Measurements from ENCODE around the gene IP6K2. TPM values are rescaled to one million over a fixed set of nuclear protein-coding genes. Genes with fewer than 3 reads are reported as not detected.
A peak's percentile ranks its signal among the peaks of the same experiment; 100 is the strongest.

The IP6K2 gene
- total and polyA plus RNA-seq, 2 of the 13 experiments (the other 11 are each of a cell fraction or from before 2014, with no cell fraction given), result 85.5 to 112 TPM

DNA sequence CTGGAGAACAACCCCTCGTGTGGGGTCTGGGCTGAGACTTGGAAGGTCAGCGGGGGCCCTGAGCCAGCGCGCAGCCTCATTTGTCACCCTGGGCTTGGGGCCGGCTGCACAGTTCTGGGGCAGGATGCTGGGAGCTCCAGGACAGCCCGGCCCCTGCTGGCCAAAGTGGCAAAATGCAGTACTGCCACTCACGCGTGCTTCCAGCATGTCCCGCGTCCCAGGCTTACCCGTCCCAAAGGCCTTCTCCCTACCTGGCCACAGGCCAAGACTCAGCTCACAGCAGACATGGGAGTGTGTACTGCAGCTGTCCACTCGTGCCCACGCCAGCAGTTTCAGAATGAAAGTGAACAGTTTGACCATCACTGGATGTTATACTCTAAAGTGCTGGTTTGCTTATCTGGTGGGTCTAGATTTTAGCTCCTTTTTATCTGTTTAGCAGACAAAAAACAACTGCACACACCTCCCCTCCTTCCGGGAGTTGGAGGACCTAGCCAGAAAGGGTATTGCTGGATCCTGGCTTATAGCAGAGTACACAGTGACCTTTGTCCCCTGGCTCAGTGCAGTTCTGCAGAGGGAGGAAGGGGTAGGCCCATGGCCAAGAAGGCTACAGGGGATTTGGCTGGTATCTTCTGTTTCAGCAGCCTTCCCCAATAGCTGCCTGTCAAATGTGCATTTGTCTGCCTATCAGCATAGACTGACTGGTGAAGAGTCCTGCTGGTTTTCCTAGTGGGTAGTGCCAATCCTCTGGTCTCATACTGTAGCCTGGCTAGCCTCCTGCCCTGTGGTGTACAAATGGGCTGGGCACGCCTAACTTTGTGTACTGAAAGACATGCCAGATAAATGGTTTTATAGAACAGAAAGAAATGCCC is 23.2 kb upstream of the IP6K2 start (continued):
- TF ChIP-seq, protein P1, sequence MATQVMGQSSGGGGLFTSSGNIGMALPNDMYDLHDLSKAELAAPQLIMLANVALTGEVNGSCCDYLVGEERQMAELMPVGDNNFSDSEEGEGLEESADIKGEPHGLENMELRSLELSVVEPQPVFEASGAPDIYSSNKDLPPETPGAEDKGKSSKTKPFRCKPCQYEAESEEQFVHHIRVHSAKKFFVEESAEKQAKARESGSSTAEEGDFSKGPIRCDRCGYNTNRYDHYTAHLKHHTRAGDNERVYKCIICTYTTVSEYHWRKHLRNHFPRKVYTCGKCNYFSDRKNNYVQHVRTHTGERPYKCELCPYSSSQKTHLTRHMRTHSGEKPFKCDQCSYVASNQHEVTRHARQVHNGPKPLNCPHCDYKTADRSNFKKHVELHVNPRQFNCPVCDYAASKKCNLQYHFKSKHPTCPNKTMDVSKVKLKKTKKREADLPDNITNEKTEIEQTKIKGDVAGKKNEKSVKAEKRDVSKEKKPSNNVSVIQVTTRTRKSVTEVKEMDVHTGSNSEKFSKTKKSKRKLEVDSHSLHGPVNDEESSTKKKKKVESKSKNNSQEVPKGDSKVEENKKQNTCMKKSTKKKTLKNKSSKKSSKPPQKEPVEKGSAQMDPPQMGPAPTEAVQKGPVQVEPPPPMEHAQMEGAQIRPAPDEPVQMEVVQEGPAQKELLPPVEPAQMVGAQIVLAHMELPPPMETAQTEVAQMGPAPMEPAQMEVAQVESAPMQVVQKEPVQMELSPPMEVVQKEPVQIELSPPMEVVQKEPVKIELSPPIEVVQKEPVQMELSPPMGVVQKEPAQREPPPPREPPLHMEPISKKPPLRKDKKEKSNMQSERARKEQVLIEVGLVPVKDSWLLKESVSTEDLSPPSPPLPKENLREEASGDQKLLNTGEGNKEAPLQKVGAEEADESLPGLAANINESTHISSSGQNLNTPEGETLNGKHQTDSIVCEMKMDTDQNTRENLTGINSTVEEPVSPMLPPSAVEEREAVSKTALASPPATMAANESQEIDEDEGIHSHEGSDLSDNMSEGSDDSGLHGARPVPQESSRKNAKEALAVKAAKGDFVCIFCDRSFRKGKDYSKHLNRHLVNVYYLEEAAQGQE (IDR thresholded peaks at IDR 0.05; ENCODE audit: borderline replicate concordance in 1 of 2, low read depth in 1 of 2, low read length in 2 of 2), result no peak
- TF ChIP-seq GFI1 (CRISPR knock-in tag; IDR thresholded peaks at IDR 0.05; ENCODE audit: borderline replicate concordance) (peak; percentile 73), ETV5 (CRISPR knock-in tag; IDR thresholded peaks at IDR 0.05; ENCODE audit: borderline replicate concordance) (peak; percentile 55; the same call in 1 of the 2 replicates), CHD2 (IDR thresholded peaks at IDR 0.05; ENCODE audit: low read depth, low read length) (no peak), FOSL1 (CRISPR knock-in tag; IDR thresholded peaks at IDR 0.05; ENCODE audit: borderline replicate concordance) (no peak), NKX3-1 (CRISPR knock-in tag; IDR thresholded peaks at IDR 0.05) (peak; percentile 50; the same call in 1 of the 2 replicates), CBX5 (CRISPR knock-in tag; IDR thresholded peaks at IDR 0.05; ENCODE audit: borderline replicate concordance) (peak; percentile 73; the same call in 1 of the 2 replicates), HDAC6 (IDR thresholded peaks at IDR 0.05; ENCODE audit: low read depth, low read length) (no peak), HOXA5 (CRISPR knock-in tag; IDR thresholded peaks at IDR 0.05) (0 out of 2 replicates have a peak, but pooled peaks have one; percentile 55), KAT7 (CRISPR knock-in tag; IDR thresholded peaks at IDR 0.05; ENCODE audit: borderline replicate concordance) (no peak), ZC3H13 (CRISPR knock-in tag; IDR thresholded peaks at IDR 0.05) (no peak), ZNF432 (CRISPR knock-in tag; IDR thresholded peaks at IDR 0.05; ENCODE audit: borderline replicate concordance) (no peak), ZFP90 (CRISPR knock-in tag; IDR thresholded peaks at IDR 0.05; ENCODE audit: borderline replicate concordance) (0 out of 2 replicates have a peak, but pooled peaks have one; percentile 70), JUND (CRISPR knock-in tag; IDR thresholded peaks at IDR 0.05) (no peak), ZNF296 (CRISPR knock-in tag; conservative IDR thresholded peaks at IDR 0.05) (no peak), ZKSCAN8 (CRISPR knock-in tag; IDR thresholded peaks at IDR 0.05; ENCODE audit: borderline replicate concordance) (no peak)
- TF ChIP-seq, protein P2, sequence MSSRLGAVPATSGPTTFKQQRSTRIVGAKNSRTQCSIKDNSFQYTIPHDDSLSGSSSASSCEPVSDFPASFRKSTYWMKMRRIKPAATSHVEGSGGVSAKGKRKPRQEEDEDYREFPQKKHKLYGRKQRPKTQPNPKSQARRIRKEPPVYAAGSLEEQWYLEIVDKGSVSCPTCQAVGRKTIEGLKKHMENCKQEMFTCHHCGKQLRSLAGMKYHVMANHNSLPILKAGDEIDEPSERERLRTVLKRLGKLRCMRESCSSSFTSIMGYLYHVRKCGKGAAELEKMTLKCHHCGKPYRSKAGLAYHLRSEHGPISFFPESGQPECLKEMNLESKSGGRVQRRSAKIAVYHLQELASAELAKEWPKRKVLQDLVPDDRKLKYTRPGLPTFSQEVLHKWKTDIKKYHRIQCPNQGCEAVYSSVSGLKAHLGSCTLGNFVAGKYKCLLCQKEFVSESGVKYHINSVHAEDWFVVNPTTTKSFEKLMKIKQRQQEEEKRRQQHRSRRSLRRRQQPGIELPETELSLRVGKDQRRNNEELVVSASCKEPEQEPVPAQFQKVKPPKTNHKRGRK (CRISPR knock-in tag; IDR thresholded peaks at IDR 0.05), result no peak
- TF ChIP-seq, protein P3, sequence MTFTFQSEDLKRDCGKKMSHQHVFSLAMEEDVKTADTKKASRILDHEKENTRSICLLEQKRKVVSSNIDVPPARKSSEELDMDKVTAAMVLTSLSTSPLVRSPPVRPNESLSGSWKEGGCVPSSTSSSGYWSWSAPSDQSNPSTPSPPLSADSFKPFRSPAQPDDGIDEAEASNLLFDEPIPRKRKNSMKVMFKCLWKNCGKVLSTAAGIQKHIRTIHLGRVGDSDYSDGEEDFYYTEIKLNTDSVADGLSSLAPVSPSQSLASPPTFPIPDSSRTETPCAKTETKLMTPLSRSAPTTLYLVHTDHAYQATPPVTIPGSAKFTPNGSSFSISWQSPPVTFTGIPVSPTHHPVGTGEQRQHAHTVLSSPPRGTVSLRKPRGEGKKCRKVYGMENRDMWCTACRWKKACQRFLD (CRISPR knock-in tag; IDR thresholded peaks at IDR 0.05; ENCODE audit: borderline replicate concordance), result no peak; the same call in 1 of the 2 replicates
- TF ChIP-seq, protein P4, sequence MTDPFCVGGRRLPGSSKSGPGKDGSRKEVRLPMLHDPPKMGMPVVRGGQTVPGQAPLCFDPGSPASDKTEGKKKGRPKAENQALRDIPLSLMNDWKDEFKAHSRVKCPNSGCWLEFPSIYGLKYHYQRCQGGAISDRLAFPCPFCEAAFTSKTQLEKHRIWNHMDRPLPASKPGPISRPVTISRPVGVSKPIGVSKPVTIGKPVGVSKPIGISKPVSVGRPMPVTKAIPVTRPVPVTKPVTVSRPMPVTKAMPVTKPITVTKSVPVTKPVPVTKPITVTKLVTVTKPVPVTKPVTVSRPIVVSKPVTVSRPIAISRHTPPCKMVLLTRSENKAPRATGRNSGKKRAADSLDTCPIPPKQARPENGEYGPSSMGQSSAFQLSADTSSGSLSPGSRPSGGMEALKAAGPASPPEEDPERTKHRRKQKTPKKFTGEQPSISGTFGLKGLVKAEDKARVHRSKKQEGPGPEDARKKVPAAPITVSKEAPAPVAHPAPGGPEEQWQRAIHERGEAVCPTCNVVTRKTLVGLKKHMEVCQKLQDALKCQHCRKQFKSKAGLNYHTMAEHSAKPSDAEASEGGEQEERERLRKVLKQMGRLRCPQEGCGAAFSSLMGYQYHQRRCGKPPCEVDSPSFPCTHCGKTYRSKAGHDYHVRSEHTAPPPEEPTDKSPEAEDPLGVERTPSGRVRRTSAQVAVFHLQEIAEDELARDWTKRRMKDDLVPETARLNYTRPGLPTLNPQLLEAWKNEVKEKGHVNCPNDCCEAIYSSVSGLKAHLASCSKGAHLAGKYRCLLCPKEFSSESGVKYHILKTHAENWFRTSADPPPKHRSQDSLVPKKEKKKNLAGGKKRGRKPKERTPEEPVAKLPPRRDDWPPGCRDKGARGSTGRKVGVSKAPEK (CRISPR knock-in tag; IDR thresholded peaks at IDR 0.05; ENCODE audit: borderline replicate concordance), result 0 out of 2 replicates have a peak, but pooled peaks have one; percentile 85

Data from HepG2 (cell line).